ENCODE measurements around the gene DROSHA. TPM values are rescaled to one million over a fixed set of nuclear protein-coding genes. Genes with fewer than 3 reads are reported as not detected.

Gene DROSHA
- total RNA-seq, 1 experiment from 2014 or later, result 106 TPM

DNA sequence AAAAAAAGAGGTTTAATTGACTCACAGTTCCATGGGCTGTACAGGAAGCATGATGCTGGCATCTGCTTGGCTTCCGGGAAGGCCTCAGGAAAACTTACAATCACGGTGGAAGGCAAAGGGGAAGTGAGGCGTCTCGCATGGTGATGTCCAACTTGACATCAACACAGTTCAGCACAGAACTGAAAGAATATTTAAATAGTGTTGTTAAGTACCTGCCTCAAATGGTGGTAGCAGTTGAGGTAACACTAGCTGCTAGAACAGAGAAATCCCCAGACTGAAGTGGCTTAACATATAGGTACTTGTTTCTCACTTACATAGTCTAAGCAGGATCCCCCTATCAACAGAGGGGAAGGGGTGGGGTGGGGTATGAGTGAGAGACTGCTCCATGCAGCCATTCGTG is 141.6 kb downstream of the DROSHA start:
- H3K14ac ChIP-seq (ENCODE audit: insufficient read depth, low read length), result no peak overlapping the region
- peaks cover 9% of the 10 kb centered on the region for H3K9me3 ChIP-seq (ENCODE audit: control insufficient read depth, low read depth, low read length)
- H3K27ac ChIP-seq (ENCODE audit: insufficient read length, low read depth, low read length), result no peak overlapping the region
- no peak overlapping the region for H2BK5ac ChIP-seq (ENCODE audit: insufficient read length, low read length)
- H3K4me1 ChIP-seq (ENCODE audit: insufficient read depth, low read length), result no peaks in the 10 kb centered on the region
- no CpG with 5 or more reads among the region's 5 CpGs for WGBS (ENCODE audit: extremely low coverage, insufficient read length, low lambda C conversion rate)
- H3T11ph ChIP-seq (ENCODE audit: low read length), result no peak overlapping the region
- no peak overlapping the region for H2BK20ac ChIP-seq (ENCODE audit: low read depth, low read length, poor library complexity, severe bottlenecking)
- TF ChIP-seq, protein P1, sequence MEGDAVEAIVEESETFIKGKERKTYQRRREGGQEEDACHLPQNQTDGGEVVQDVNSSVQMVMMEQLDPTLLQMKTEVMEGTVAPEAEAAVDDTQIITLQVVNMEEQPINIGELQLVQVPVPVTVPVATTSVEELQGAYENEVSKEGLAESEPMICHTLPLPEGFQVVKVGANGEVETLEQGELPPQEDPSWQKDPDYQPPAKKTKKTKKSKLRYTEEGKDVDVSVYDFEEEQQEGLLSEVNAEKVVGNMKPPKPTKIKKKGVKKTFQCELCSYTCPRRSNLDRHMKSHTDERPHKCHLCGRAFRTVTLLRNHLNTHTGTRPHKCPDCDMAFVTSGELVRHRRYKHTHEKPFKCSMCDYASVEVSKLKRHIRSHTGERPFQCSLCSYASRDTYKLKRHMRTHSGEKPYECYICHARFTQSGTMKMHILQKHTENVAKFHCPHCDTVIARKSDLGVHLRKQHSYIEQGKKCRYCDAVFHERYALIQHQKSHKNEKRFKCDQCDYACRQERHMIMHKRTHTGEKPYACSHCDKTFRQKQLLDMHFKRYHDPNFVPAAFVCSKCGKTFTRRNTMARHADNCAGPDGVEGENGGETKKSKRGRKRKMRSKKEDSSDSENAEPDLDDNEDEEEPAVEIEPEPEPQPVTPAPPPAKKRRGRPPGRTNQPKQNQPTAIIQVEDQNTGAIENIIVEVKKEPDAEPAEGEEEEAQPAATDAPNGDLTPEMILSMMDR (conservative IDR thresholded peaks at IDR 0.05), result no peak
- peaks cover 26 to 29% of the 10 kb centered on the region in 2 experiments for H3K9me3 Mint-ChIP-seq
- H4K91ac ChIP-seq (ENCODE audit: insufficient read length, low read depth, low read length), result no peak overlapping the region
- H4K8ac ChIP-seq (replicated peaks; ENCODE audit: insufficient read length, low read depth, low read length), result no peak overlapping the region
- no peak overlapping the region for H3K27ac Mint-ChIP-seq
- no peak overlapping the region for H3K23ac ChIP-seq (ENCODE audit: insufficient read length, low read depth, low read length)
- no peak overlapping the region for H2BK120ac ChIP-seq (ENCODE audit: low read depth, low read length, poor library complexity, severe bottlenecking)
- no peaks in the 10 kb centered on the region; the same call in 1 of the 2 replicates for H3K27me3 Mint-ChIP-seq (ENCODE audit: low read depth)
- H3K23me2 ChIP-seq (ENCODE audit: insufficient read length, low read depth, low read length, poor library complexity, severe bottlenecking), result no peaks in the 10 kb centered on the region
- no peak overlapping the region for H3K4me2 ChIP-seq (ENCODE audit: insufficient read depth, insufficient read length, low read length)
- peaks cover 5 to 21% of the 10 kb centered on the region in 2 experiments; a peak in 3 of 4 replicates for H3K4me1 Mint-ChIP-seq
- no peak overlapping the region for H2BK12ac ChIP-seq (ENCODE audit: insufficient read length, low read depth, low read length)
- no peaks in the 10 kb centered on the region for H3K79me2 ChIP-seq (ENCODE audit: insufficient read depth, low read length)
- no peaks in the 10 kb centered on the region for H3K79me1 ChIP-seq (ENCODE audit: insufficient read depth, low read depth, low read length, poor library complexity, severe bottlenecking)
- no peak for DNase-seq
- no peaks in the 10 kb centered on the region for H3K27me3 ChIP-seq (ENCODE audit: insufficient read depth, low read length)
- no peak overlapping the region for H2BK15ac ChIP-seq (ENCODE audit: low read depth, low read length)
- H3K9ac ChIP-seq (ENCODE audit: extremely low read depth, insufficient read length, low read length), result no peak overlapping the region
- H3K36me3 Mint-ChIP-seq (ENCODE audit: insufficient read depth in 1 of 3, low read depth in 3 of 3), result peaks cover 15 to 33% (median 29%) of the 10 kb centered on the region in 3 experiments
- H3K4me3 Mint-ChIP-seq, result no peak overlapping the region
- H4K5ac ChIP-seq (ENCODE audit: insufficient read length, low read depth, low read length), result no peak overlapping the region
- no peak overlapping the region for H2AK5ac ChIP-seq (ENCODE audit: insufficient read length, low read length)
- no peaks in the 10 kb centered on the region for H4K20me1 ChIP-seq (ENCODE audit: control insufficient read depth, insufficient read depth, insufficient read length)
- no peak overlapping the region for H2AFZ ChIP-seq (ENCODE audit: low read length)
- no peak overlapping the region for H3K56ac ChIP-seq (ENCODE audit: insufficient read length, low read depth, low read length)
- no peak overlapping the region for H3K4ac ChIP-seq (ENCODE audit: low read depth, low read length)
- H3K18ac ChIP-seq (ENCODE audit: insufficient read length, low read depth, low read length), result no peak overlapping the region

All from H9 (cell line).